ENCODE results near the gene ZSCAN10. TPM values are rescaled to one million over a fixed set of nuclear protein-coding genes. Genes with fewer than 3 reads are reported as not detected.

The ZSCAN10 gene
- total RNA-seq, 1 experiment from 2014 or later, result 0.76 TPM

DNA sequence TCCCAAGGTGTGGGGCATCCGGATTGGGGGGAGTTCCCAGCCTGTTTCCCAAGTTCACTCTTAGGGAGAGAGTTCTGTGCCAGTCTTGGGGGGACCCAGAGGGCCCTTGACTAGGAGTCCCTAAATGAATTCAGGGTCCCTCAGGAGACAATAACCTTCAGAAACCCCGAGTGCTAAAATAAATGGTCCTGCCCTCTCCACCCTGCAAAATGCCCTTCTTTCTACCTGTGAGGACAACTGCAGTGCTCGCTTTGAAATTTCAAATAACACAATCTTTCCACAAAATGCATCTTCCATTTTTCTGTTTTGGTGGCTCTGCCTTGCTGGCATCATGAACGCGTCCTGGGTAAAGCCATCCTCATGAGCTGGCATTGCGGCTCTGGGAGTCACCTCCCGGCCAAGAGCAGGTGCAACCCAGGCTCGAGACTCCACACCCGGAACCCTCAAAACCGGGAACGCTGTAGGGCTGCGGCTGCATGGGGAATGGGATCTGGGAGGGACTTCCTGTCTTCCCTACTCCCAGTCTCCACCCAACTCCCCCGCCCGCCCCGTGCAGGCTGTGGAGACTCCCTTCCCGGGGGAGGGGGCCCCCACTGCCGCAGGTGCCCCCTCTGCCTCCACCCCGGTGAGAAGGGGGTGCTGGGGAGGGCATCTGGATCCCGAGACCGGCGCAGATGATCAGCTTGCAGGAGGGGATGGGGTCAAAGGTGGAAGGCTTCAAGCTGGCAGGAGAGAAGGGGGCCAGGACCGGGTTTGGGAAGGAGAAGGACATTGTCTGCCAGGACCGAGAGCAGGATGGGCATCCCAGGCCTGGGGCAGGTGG, 13.2 kb upstream of the ZSCAN10 start, which contains the start of gene ZNF205:
Gene ZNF205 (plus strand): TSS at position 529 of the 823 bp plus-strand sequence. CDS start 845 bp downstream, outside the sequence.
- Histone ChIP-seq H3K36me3 (ENCODE audit: control insufficient read depth in 1 of 2, insufficient read depth in 2 of 2, low read length in 2 of 2) (peaks cover 2 to 4% of the 10 kb centered on the region in 2 experiments; a peak in 1 of 4 replicates), H3K9me2 (ENCODE audit: insufficient read depth) (no peaks in the 10 kb centered on the region), H3K27me3 (ENCODE audit: insufficient read depth, low read length) (no peaks in the 10 kb centered on the region), H3K4me1 (ENCODE audit: control insufficient read depth in 1 of 2, insufficient read depth in 2 of 2, low read length in 2 of 2) (peaks cover 10 to 29% of the 10 kb centered on the region in 2 experiments), H3K4me3 (replicated peaks in 1 of 2; ENCODE audit: low read depth in 1 of 2, low read length in 2 of 2) (peak within 1 kb of the TSS; percentile 96 to 99), H3K9ac (ENCODE audit: low read length) (peak within 1 kb of the TSS; percentile 87), H3K9me3 (ENCODE audit: control insufficient read depth in 1 of 2, insufficient read depth in 1 of 2, low read depth in 1 of 2, low read length in 2 of 2) (no peaks in the 10 kb centered on the region), H3K4me2 (ENCODE audit: low read length) (peak within 1 kb of the TSS; percentile 93), H3K27ac (ENCODE audit: low read depth, low read length) (peak within 1 kb of the TSS; percentile 67), H3K79me2 (ENCODE audit: insufficient read depth, low read length) (peaks cover 14% of the 10 kb centered on the region; the same call in 1 of the 2 replicates), H4K20me1 (ENCODE audit: insufficient read depth) (no peaks in the 10 kb centered on the region), H2AFZ (ENCODE audit: low read depth, low read length, poor library complexity, severe bottlenecking) (peak within 1 kb of the TSS; percentile 64)
- POLR2A ChIA-PET, result no interaction called here
- CTCF ChIA-PET, result interaction anchor here (1.0 to 2.0 kb wide), 4 partner anchors 15 to 84 kb away, joined by 3 to 10 read pairs (median 3); no protein-coding TSS in a partner anchor
- ATAC-seq (peak; percentile 99), DNase-seq (ENCODE audit: low read depth, low spot score) (no peak)
- TSS peak; percentile 73 for BruUV-seq (replicated peaks)
- intact Hi-C loops (cut with micrococcal nuclease), result no loop called here
- RAD21 ChIA-PET (ENCODE audit: low non-redundant PET in 1 of 2, low total read pairs in 2 of 2, uncharacterized antibody in 2 of 2, unreplicated experiment in 2 of 2), result no interaction called here
- TF ChIP-seq RAD21 (IDR thresholded peaks at IDR 0.05; ENCODE audit: low read depth) (no peak), EGR1 (IDR thresholded peaks at IDR 0.05; ENCODE audit: low read depth) (peak; percentile 46), EZH2 (IDR thresholded peaks at IDR 0.05) (no peak), TCF7L2 (IDR thresholded peaks at IDR 0.05; ENCODE audit: borderline replicate concordance, extremely low read depth, insufficient read depth, insufficient read length) (no peak), POLR2AphosphoS5 (IDR thresholded peaks at IDR 0.05; ENCODE audit: low read depth, low read length) (peak; percentile 82), CBX3 (IDR thresholded peaks at IDR 0.05; ENCODE audit: low read depth) (no peak; the same call in 1 of the 2 replicates), POLR2A (IDR thresholded peaks at IDR 0.05; ENCODE audit: borderline replicate concordance, extremely low read depth, insufficient read depth, insufficient read length) (peak; percentile 25), SP1 (IDR thresholded peaks at IDR 0.05; ENCODE audit: low read depth) (peak; percentile 52; the same call in 1 of the 2 replicates), ELF1 (IDR thresholded peaks at IDR 0.05; ENCODE audit: borderline replicate concordance, low read depth) (no peak; the same call in 1 of the 2 replicates), FOSL1 (IDR thresholded peaks at IDR 0.05; ENCODE audit: low read depth) (no peak), YY1 (IDR thresholded peaks at IDR 0.05; ENCODE audit: extremely low read depth, insufficient replicate concordance, low read depth, low read length) (peak; percentile 81), SIN3A (IDR thresholded peaks at IDR 0.05; ENCODE audit: low read depth) (no peak; the same call in 1 of the 2 replicates), ZNF274 (IDR thresholded peaks at IDR 0.05; ENCODE audit: low read depth, low read length) (no peak), SRF (IDR thresholded peaks at IDR 0.05; ENCODE audit: low read depth) (peak; percentile 63; the same call in 1 of the 2 replicates), EZH2phosphoT487 (IDR thresholded peaks at IDR 0.05; ENCODE audit: borderline replicate concordance) (no peak), JUND (IDR thresholded peaks at IDR 0.05) (no peak), CEBPB (IDR thresholded peaks at IDR 0.05; ENCODE audit: low read depth) (no peak)
- TF ChIP-seq, protein P1, sequence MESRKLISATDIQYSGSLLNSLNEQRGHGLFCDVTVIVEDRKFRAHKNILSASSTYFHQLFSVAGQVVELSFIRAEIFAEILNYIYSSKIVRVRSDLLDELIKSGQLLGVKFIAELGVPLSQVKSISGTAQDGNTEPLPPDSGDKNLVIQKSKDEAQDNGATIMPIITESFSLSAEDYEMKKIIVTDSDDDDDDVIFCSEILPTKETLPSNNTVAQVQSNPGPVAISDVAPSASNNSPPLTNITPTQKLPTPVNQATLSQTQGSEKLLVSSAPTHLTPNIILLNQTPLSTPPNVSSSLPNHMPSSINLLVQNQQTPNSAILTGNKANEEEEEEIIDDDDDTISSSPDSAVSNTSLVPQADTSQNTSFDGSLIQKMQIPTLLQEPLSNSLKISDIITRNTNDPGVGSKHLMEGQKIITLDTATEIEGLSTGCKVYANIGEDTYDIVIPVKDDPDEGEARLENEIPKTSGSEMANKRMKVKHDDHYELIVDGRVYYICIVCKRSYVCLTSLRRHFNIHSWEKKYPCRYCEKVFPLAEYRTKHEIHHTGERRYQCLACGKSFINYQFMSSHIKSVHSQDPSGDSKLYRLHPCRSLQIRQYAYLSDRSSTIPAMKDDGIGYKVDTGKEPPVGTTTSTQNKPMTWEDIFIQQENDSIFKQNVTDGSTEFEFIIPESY (IDR thresholded peaks at IDR 0.05; ENCODE audit: extremely low read depth, insufficient replicate concordance, low read length), result peak; percentile 40
- TF ChIP-seq, protein P2, sequence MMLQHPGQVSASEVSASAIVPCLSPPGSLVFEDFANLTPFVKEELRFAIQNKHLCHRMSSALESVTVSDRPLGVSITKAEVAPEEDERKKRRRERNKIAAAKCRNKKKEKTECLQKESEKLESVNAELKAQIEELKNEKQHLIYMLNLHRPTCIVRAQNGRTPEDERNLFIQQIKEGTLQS (IDR thresholded peaks at IDR 0.05), result no peak
- TF ChIP-seq, protein P3, sequence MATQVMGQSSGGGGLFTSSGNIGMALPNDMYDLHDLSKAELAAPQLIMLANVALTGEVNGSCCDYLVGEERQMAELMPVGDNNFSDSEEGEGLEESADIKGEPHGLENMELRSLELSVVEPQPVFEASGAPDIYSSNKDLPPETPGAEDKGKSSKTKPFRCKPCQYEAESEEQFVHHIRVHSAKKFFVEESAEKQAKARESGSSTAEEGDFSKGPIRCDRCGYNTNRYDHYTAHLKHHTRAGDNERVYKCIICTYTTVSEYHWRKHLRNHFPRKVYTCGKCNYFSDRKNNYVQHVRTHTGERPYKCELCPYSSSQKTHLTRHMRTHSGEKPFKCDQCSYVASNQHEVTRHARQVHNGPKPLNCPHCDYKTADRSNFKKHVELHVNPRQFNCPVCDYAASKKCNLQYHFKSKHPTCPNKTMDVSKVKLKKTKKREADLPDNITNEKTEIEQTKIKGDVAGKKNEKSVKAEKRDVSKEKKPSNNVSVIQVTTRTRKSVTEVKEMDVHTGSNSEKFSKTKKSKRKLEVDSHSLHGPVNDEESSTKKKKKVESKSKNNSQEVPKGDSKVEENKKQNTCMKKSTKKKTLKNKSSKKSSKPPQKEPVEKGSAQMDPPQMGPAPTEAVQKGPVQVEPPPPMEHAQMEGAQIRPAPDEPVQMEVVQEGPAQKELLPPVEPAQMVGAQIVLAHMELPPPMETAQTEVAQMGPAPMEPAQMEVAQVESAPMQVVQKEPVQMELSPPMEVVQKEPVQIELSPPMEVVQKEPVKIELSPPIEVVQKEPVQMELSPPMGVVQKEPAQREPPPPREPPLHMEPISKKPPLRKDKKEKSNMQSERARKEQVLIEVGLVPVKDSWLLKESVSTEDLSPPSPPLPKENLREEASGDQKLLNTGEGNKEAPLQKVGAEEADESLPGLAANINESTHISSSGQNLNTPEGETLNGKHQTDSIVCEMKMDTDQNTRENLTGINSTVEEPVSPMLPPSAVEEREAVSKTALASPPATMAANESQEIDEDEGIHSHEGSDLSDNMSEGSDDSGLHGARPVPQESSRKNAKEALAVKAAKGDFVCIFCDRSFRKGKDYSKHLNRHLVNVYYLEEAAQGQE (IDR thresholded peaks at IDR 0.05; ENCODE audit: low read depth), result no peak
- TF ChIP-seq, protein P4, sequence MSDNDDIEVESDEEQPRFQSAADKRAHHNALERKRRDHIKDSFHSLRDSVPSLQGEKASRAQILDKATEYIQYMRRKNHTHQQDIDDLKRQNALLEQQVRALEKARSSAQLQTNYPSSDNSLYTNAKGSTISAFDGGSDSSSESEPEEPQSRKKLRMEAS (IDR thresholded peaks at IDR 0.05), result peak; percentile 73; the same call in 1 of the 2 replicates

Data from HCT116 (cell line).